ENCODE results near the gene TIAM2.

Gene TIAM2

DNA sequence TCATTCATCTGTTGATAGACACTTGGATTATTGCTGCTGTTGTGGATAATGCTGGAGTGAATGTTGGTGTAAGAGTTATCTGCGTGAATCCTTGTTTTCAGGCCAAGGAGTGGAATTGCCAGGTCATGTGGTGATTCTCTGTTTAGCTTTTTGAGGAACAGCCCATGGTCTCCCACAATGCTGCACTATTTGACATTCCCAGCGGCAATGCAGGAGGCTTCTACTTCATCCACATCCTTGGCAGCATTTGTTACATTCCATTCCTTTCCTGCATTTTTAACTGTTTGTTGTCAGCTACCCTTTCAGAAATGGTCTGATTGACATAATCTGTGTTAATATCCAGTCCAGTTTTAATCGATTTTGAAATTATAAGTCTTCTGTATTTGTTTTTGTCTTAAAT is 217.0 kb downstream of the TIAM2 start:
- no peak overlapping the region for H3K4me2 ChIP-seq
- no peak overlapping the region for H2AFZ ChIP-seq (ENCODE audit: low read depth)
- no peak overlapping the region for H3K4me3 ChIP-seq (IDR thresholded peaks at IDR 0.05; ENCODE audit: insufficient read depth, low read depth, low read length)
- no peaks in the 10 kb centered on the region for H3K36me3 ChIP-seq (ENCODE audit: insufficient read depth)
- H3K27ac ChIP-seq = no peak overlapping the region
- H3K9ac ChIP-seq = no peak overlapping the region
- no peaks in the 10 kb centered on the region for H3K79me2 ChIP-seq (ENCODE audit: insufficient read depth, low read depth)
- no peaks in the 10 kb centered on the region for H3K27me3 ChIP-seq (ENCODE audit: insufficient read depth, low read depth)
- H3K4me1 ChIP-seq (ENCODE audit: low read depth, poor library complexity, severe bottlenecking) = no peaks in the 10 kb centered on the region
- no peaks in the 10 kb centered on the region for H4K20me1 ChIP-seq (ENCODE audit: insufficient read depth)
- TF ChIP-seq, protein P1, sequence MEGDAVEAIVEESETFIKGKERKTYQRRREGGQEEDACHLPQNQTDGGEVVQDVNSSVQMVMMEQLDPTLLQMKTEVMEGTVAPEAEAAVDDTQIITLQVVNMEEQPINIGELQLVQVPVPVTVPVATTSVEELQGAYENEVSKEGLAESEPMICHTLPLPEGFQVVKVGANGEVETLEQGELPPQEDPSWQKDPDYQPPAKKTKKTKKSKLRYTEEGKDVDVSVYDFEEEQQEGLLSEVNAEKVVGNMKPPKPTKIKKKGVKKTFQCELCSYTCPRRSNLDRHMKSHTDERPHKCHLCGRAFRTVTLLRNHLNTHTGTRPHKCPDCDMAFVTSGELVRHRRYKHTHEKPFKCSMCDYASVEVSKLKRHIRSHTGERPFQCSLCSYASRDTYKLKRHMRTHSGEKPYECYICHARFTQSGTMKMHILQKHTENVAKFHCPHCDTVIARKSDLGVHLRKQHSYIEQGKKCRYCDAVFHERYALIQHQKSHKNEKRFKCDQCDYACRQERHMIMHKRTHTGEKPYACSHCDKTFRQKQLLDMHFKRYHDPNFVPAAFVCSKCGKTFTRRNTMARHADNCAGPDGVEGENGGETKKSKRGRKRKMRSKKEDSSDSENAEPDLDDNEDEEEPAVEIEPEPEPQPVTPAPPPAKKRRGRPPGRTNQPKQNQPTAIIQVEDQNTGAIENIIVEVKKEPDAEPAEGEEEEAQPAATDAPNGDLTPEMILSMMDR (conservative IDR thresholded peaks at IDR 0.05; ENCODE audit: low read depth, low read length) = no peak

DNA sequence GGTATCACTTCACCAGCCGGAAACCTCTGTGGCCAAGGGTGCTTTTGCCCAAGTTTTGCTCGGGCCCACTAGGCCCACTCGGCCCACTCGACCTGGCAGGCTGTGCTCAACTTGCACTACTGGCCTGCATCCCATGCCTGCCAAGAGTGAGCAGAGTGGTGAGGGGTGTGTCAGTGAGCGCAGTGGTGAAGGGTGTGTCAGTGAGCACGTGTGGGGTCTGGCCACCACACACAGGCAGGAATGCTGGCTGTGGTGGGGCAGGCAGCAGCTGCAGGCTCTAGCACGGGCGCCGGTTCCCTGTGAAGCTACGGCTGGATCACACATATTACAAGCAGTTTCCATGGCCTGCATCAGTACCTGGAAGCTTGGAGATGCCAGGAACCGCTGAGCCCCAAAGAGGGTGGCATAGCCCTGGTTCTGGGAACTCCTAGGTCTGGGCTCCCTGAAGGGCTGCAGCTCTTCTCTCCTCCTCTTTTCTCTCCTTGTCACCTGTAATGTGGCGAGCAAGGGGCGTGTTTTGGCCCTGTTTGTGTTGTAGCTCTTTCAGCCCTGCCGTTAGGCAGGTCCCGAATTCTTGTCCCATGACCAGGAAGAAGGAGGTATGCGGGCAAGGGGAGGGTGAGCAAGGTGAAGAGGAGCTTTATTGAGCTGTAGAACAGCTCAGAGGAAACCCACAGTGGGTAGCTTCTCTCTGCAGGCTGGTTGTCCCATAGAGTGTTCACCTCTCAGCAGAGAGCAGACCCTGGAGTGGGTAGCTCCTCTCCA is 217.7 kb downstream of the TIAM2 start:
- TF ChIP-seq, protein P1 (conservative IDR thresholded peaks at IDR 0.05; ENCODE audit: low read depth, low read length) = no peak
- Histone ChIP-seq H3K27ac (no peak overlapping the region), H3K4me1 (ENCODE audit: low read depth, poor library complexity, severe bottlenecking) (no peaks in the 10 kb centered on the region)

DNA sequence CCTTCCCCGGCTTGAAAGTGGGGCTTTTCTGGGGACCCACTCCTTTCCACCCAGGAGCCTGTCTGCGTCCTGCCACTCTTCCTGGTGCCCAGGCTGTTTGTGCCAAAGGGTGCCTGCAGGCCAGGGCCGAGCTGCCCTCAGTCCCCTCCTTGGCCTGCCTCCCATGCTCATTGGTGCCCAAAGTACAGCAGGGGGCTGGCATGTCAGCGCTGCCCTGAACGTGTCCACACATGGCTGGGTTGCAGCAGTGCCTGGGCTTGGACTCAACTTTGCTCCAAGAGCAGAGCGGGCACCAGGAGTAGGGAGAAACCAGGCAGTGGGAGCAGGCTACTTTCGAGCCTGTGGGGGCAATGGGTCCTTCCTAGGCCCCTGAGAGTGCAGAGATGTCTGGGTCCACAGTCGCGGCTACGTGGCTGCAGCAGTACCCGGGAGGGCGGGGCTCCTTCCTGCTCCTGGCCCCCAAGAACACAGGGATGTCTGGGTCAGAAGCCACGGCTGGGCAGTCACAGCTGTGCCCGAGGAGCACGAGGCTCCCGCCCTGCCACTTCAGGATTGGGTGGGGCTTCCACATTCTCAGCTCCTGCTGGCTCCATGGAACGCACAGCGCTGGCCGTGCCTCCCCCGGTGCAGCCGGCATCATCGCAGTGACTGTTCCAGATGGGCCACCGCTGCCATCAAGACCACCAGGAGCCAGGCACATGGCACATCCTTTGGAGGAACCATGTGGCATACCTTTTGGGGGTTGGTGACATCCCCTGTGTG is 218.7 kb downstream of the TIAM2 start:
- Histone ChIP-seq H2AFZ (ENCODE audit: low read depth) (no peak overlapping the region), H3K4me3 (IDR thresholded peaks at IDR 0.05; ENCODE audit: insufficient read depth, low read depth, low read length) (no peak overlapping the region), H3K79me2 (ENCODE audit: insufficient read depth, low read depth) (no peaks in the 10 kb centered on the region), H3K36me3 (ENCODE audit: insufficient read depth) (no peaks in the 10 kb centered on the region), H3K27me3 (ENCODE audit: insufficient read depth, low read depth) (no peaks in the 10 kb centered on the region), H4K20me1 (ENCODE audit: insufficient read depth) (no peaks in the 10 kb centered on the region), H3K4me2 (no peak overlapping the region), H3K27ac (no peak overlapping the region), H3K9ac (no peak overlapping the region), H3K4me1 (ENCODE audit: low read depth, poor library complexity, severe bottlenecking) (no peaks in the 10 kb centered on the region)
- TF ChIP-seq, protein P1 (conservative IDR thresholded peaks at IDR 0.05; ENCODE audit: low read depth, low read length) = no peak

More for the DNA sequence above, 217.7 kb downstream of the TIAM2 start:
- Histone ChIP-seq H3K4me3 (IDR thresholded peaks at IDR 0.05; ENCODE audit: insufficient read depth, low read depth, low read length) (no peak overlapping the region), H3K4me2 (no peak overlapping the region), H4K20me1 (ENCODE audit: insufficient read depth) (no peaks in the 10 kb centered on the region), H3K79me2 (ENCODE audit: insufficient read depth, low read depth) (no peaks in the 10 kb centered on the region), H3K27me3 (ENCODE audit: insufficient read depth, low read depth) (no peaks in the 10 kb centered on the region), H2AFZ (ENCODE audit: low read depth) (no peak overlapping the region), H3K9ac (no peak overlapping the region), H3K36me3 (ENCODE audit: insufficient read depth) (no peaks in the 10 kb centered on the region)

DNA sequence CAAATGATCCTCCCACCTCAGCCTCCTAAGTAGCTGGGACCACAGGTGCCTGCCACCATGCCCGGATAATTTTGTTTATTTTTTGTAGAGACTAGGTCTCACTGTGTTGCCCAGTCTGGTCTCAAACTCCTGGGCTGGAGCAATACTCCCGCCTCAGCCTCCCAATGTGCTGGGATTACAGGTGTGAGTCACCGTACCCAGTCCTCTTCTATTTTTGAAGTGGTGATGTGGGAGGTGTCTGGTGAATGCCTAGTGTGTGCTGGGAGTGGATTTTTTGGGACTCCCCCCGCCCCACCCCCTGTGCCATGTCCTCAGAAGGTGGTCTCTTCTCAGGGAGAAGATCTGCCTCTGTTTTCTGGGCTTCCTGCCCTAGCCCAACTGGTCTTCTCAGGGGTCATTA is 220.8 kb downstream of the TIAM2 start:
- H3K27ac ChIP-seq = no peak overlapping the region
- no peaks in the 10 kb centered on the region for H3K27me3 ChIP-seq (ENCODE audit: insufficient read depth, low read depth)
- no peaks in the 10 kb centered on the region for H3K79me2 ChIP-seq (ENCODE audit: insufficient read depth, low read depth)
- no peaks in the 10 kb centered on the region for H3K36me3 ChIP-seq (ENCODE audit: insufficient read depth)
- H2AFZ ChIP-seq (ENCODE audit: low read depth) = no peak overlapping the region
- no peak overlapping the region for H3K9ac ChIP-seq
- H4K20me1 ChIP-seq (ENCODE audit: insufficient read depth) = no peaks in the 10 kb centered on the region
- TF ChIP-seq, protein P1 (conservative IDR thresholded peaks at IDR 0.05; ENCODE audit: low read depth, low read length) = no peak
- H3K4me3 ChIP-seq (IDR thresholded peaks at IDR 0.05; ENCODE audit: insufficient read depth, low read depth, low read length) = no peak overlapping the region
- H3K4me2 ChIP-seq = no peak overlapping the region
- H3K4me1 ChIP-seq (ENCODE audit: low read depth, poor library complexity, severe bottlenecking) = no peaks in the 10 kb centered on the region
